ENCODE data around the gene SELENBP1.

DNA sequence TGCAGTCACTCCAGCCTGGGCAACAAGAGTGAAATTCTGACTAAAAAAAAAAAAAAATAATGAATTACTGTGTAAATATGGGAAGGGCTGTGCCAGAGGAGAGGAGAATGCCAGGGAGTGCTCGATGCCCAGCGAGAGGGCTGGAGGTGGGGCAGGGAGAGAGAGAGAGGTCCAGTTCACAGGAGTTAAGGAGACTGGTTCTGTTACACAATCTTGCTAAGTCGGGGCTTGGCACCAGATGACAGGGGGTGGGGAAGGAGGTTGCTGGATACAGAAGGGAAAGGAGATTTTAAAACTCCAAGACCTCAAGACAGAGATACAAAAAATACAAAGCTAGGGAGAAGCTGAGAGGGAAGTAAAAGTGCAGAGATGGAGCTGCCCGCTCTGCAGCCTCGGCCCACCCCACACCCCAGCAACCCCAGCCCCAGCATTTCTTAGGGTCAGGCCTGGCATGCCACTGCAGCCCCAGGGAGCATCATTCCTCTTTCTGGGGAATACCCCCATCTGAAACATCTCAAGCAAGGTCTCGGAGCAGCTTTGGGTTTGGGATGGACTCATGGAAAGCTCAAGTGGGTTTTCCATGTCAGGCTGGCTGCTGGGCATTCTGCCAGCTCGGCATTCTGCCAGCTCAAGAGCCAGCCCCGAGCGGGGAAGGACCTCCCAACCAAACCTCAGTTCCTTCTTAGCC lies 991 bp downstream of the SELENBP1 start:
- TF ChIP-seq GATA2 (IDR thresholded peaks at IDR 0.05; ENCODE audit: low read depth, low read length), result no peak
- no peak for TF ChIP-seq GATA3 (IDR thresholded peaks at IDR 0.05; ENCODE audit: low read depth, low read length)

Data from SH-SY5Y (cell line).